Occipital lobe (tissue), 2 donors: ENCODE measurements around the gene TBCD. TPM values are rescaled to one million over a fixed set of nuclear protein-coding genes. Genes with fewer than 3 reads are reported as not detected.
"Not testable (repeated sequence)": the region's sequence is repeated elsewhere in the genome, so short reads cannot be mapped to it uniquely, and the experiment has no call there.

Experiments used
- DNase-seq: peaks from one replicate; lab custom pipeline; 2025; lab: John Stamatoyannopoulos, UW
- total RNA-seq: library from RNA; depleted of rRNA; stranded (reverse); fragments of >200 nt; gene quantifications from one replicate; pipeline ENCODE4 v1.2.3, GENCODE V29; 2014

Gene TBCD
- total RNA-seq, 1 donor from 2014 or later, result 58.2 TPM

DNA sequence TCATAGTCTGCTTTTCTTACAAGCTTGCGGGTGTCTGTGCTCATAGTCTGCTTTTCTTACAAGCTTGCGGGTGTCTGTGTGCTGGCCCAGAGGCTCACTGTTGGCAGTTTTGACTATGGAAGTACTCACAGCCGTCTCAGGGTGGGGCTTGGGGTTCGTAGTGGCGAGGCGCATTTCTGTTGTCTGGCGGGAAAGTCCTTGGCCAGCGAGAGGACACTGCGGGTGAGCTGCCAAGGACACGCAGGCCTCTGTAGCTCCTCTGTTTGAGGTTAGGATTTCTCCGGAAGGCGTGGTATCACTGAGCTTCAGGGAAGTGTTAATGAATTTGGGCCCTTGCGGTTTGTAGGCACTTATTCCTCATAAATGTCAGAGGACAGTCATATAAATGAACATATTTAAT, 13.5 kb downstream of the TBCD start:
- no peak for DNase-seq

- DNase-seq, result peak; percentile 9
These were observed 15.3 kb downstream of the TBCD start for GRCh38 chr17:82767041-82767754.

GRCh38 chr17:82769041-82769440, 17.2 kb downstream of the TBCD start:
- DNase-seq, result no peak

DNA sequence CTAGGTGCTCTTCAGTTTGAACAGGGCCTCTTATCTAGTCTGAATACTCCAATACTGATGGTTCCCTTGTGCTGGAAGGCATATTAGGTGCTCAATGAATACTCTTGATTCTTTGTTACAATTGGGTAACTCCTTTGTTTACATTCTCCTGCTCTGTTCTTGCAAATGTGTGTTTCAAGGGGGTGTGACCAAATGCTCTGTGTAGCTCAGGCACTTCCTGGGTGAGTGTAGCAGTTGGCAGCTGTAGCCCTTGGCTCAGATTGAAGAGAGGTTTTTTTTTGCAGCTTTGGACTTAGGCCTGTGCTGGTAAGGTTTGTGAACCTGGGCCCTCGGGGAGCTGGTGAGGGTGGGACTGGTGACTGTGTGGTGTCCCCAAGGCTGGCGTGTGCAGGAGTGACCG, 20.2 kb downstream of the TBCD start:
- no peak for DNase-seq

- not testable (repeated sequence) for DNase-seq
These were observed 22.6 kb downstream of the TBCD start for GRCh38 chr17:82774456-82774855.

DNA sequence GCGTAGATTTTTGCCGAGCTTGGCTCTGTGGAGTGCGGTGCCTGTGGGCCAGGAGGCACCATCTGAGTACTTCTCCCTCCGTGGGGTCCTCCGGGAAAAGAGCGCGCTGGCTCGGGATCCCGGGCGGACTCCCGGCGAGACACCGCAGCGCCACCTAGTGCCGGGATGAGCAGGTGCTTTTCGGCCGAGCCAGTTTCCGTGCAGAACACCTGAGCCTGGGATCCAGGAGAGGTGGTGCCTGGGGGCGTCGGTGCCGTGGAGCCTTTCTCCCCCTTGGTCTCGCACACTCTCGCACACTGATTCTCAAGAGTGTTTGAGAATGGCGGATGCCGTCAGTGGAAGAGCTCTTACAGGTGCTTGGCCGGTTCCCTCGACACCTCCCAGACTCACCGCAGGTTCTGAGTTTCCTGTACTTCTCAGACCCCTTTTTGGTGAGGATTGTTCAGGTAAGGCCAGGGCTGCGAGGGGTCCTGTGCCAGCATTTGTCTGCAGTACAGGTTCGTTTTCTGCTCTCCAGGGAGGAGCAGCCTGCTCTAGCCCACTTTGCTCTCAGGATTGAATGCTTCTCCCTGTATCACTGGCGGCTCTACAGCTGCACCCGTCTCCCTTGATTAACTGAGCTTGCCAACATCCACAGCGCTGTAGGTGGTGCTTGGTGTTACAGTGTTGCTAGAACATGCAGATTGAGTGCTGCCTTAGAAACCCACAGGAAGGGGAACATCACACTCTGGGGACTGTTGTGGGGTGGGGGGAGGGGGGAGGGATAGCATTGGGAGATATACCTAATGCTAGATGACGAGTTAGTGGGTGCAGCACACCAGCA, 23.3 kb downstream of the TBCD start:
- peak; percentile 45 for DNase-seq

- no peak for DNase-seq
These were observed 24.6 kb downstream of the TBCD start for GRCh38 chr17:82776454-82776853.

DNA sequence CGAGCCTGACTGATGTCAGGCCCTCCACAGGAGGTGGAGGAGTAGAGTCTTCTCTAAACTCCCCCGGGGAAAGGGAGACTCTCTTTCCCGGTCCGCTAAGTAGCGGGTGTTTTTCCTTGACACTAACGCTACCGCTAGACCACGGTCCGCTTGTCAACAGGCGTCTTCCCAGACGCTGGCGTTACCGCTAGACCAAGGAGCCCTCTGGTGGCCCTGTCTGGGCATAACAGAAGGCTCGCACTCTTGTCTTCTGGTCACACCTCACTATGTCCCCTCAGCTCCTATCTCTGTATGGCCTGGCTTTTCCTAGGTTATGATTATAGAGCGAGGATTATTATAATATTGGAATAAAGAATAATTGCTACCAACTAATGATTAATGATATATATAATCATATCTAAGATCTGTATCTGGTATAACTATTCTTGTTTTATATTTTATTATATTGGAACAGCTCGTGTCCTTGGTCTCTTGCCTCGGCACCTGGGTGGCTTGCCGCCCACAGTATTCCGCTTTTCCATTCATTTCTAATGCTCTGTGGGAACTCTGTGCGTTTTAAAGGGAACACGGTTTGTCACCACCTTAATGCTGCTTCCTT, 26.0 kb downstream of the TBCD start:
- not testable (repeated sequence) for DNase-seq

GRCh38 chr17:82779541-82779940, 27.7 kb downstream of the TBCD start:
- no peak for DNase-seq

DNA sequence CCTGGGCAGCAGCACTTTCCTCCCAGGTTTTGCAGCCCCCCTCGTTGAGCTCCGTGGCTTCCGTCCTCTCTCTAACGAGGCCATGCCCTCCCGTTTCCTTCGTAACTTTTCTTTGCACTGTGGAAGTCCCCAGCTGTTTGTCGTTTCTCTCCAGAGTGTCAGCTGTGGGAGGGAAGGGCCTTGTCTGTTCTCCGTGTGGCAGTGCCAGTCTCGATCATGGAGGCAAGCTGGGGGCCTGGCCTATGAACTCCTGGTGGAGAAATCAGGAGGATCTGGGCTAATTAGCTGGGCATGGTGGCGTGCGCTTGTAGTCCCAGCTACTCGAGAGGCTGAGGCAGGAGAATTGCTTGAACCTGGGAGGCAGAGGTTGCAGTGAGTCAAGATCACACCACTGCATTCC, 28.3 kb downstream of the TBCD start:
- no peak for DNase-seq

GRCh38 chr17:82780971-82781893, 29.4 kb downstream of the TBCD start:
- no peak for DNase-seq

- peak; percentile 70 for DNase-seq
These were observed 30.0 kb downstream of the TBCD start for GRCh38 chr17:82781894-82782274.

GRCh38 chr17:82782657-82783207, 30.9 kb downstream of the TBCD start:
- DNase-seq, result no peak

DNA sequence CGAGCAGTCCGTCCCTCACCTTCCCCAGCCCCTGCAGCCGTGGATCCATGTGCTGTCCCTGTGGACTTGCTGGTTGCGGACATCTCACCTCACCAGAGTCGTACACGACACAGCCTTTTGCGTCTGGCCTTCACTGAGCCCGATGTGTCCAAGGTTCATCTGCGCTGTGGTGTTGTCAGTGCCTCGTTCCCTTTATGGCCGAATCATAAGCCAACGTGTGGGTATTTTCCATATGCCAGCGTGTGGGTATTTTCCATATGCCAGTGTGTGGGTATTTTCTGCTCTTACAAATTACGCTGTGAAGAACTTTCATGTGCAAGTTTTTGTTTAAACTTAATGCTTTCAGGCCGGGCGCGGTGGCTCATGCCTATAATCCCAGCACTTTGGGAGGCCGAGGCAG, 31.6 kb downstream of the TBCD start:
- peak; percentile 41 for DNase-seq

- DNase-seq, result not testable (repeated sequence)
These were observed 33.7 kb downstream of the TBCD start for GRCh38 chr17:82785581-82785980.

DNA sequence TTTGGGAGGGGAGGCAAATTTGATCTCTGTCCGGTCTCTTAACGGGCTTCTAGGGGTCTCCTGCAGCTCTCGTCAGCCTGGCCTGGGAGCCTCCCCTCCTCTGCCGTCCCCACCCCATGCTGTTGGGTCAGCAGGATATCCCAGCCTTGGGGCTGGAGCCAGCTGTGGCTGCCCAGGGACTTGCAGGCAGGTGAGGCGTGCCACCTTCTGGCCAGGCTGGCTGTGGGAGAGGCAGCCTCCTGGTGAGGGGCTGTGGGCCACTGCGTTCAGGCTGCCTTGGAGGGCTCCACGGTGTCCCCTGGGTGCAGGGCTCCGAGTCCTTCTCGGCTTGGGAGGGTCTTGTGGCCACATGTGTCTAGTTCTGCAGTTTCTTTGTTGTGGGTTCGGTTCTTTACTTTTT, 34.6 kb downstream of the TBCD start:
- no peak for DNase-seq

GRCh38 chr17:82787081-82787848, 35.4 kb downstream of the TBCD start:
- no peak for DNase-seq

GRCh38 chr17:82788206-82789001, 36.5 kb downstream of the TBCD start:
- DNase-seq, result no peak

- DNase-seq, result no peak
These were observed 37.3 kb downstream of the TBCD start for GRCh38 chr17:82789051-82789592.
